SK-N-SH (cell line): ENCODE data around the gene CELF5. TPM values are rescaled to one million over a fixed set of nuclear protein-coding genes. Genes with fewer than 3 reads are reported as not detected.

Experiments
- CTCF ChIA-PET: fragments of 300-600, 350-600 bp; formaldehyde crosslinking; extraction: SDS; loops from one replicate; lab custom pipeline; 2021; lab: Yijun Ruan, JAX
- POLR2A ChIA-PET: fragments of 350-600 bp; sonication (Branson Sonifier 250); formaldehyde crosslinking; extraction: SDS; loops from one replicate; lab custom pipeline; 2020; ENCODE audit warnings: antibody characterized with exemption, inconsistent platforms; lab: Yijun Ruan, JAX
- DNase-seq: peaks from one replicate; pipeline ENCODE4 v3.0.0; 2012
- H2AFZ ChIP-seq: fragments of 200-600 bp; sonication (generic); 2 replicates; pipeline ENCODE4 v1.8.1; 2016; ENCODE audit warnings: antibody characterized with exemption, mild to moderate bottlenecking, low read depth
- H3F3A ChIP-seq: fragments of 200-600 bp; sonication (generic); replicated peaks from 2 replicates; pipeline ENCODE3; 2016; ENCODE audit warnings: antibody characterized with exemption, mild to moderate bottlenecking; ENCODE audit not compliant: insufficient read depth
- H3K27ac ChIP-seq, 2 experiments: fragments of 200-500 bp in 1 of 2; fragments of 200-600 bp in 1 of 2; sonication (Bioruptor generic) in 1 of 2; sonication (generic), shearing (Covaris generic) in 1 of 2; 2 replicates each; pipeline versions ENCODE4 v1.5.1 to v1.6.1; 2014 to 2016; ENCODE audit warnings: low read depth in 2 of 2, inconsistent platforms in 1 of 2, low read length in 1 of 2, mild to moderate bottlenecking in 1 of 2, mixed read lengths in 1 of 2
- H3K27me3 ChIP-seq: fragments of 200-600 bp; sonication (generic), shearing (Covaris generic); 2 replicates; pipeline ENCODE4 v1.6.1; 2016; ENCODE audit warnings: mixed run types; ENCODE audit not compliant: insufficient read depth
- H3K36me3 ChIP-seq, 2 experiments: fragments of 200-500 bp in 1 of 2; fragments of 200-600 bp in 1 of 2; sonication (Bioruptor generic) in 1 of 2; sonication (generic) in 1 of 2; replicated peaks in 1 of 2; 2 replicates each; pipeline versions ENCODE3 to v1.5.1; 2014 to 2016; ENCODE audit warnings: low read length in 1 of 2, mild to moderate bottlenecking in 1 of 2; ENCODE audit not compliant: insufficient read depth in 2 of 2, control insufficient read depth in 1 of 2
- H3K4me1 ChIP-seq, 2 experiments: fragments of 200-500 bp in 1 of 2; fragments of 200-600 bp in 1 of 2; sonication (Bioruptor generic) in 1 of 2; sonication (generic), shearing (Covaris generic) in 1 of 2; 2 replicates each; pipeline versions ENCODE4 v1.5.1 to v1.6.1; 2014 to 2016; ENCODE audit warnings: low read depth in 1 of 2, low read length in 1 of 2, mixed run types in 1 of 2; ENCODE audit not compliant: insufficient read depth in 2 of 2, control insufficient read depth in 1 of 2
- H3K4me2 ChIP-seq: fragments of 200-600 bp; sonication (generic), shearing (Covaris generic); 2 replicates; pipeline ENCODE4 v1.6.1; 2017; ENCODE audit warnings: mixed run types
- H3K4me3 ChIP-seq, 2 experiments: fragments of 200-500 bp in 1 of 2; fragments of 200-600 bp in 1 of 2; sonication (Bioruptor generic) in 1 of 2; sonication (generic), shearing (Covaris generic) in 1 of 2; 2 replicates each; pipeline versions ENCODE4 v1.5.1 to v1.8.1; 2014 to 2016; ENCODE audit warnings: low read depth in 2 of 2, inconsistent platforms in 1 of 2, low read length in 1 of 2, mild to moderate bottlenecking in 1 of 2, mixed read lengths in 1 of 2, moderate library complexity in 1 of 2
- H3K79me2 ChIP-seq: fragments of 200-600 bp; sonication (generic); 2 replicates; pipeline ENCODE4 v1.8.1; 2017; ENCODE audit warnings: mild to moderate bottlenecking; ENCODE audit not compliant: insufficient read depth
- H3K9ac ChIP-seq: fragments of 200-600 bp; sonication (generic); 2 replicates; pipeline ENCODE4 v1.6.1; 2017; ENCODE audit warnings: mixed run types
- H3K9me2 ChIP-seq: fragments of 200-600 bp; sonication (generic); 2 replicates; pipeline ENCODE4 v1.6.1; 2017; ENCODE audit warnings: mixed run types
- H3K9me3 ChIP-seq: fragments of 200-600 bp; sonication (generic); 2 replicates; pipeline ENCODE4 v1.6.1; 2017; ENCODE audit warnings: mixed run types, mild to moderate bottlenecking, moderate library complexity
- H4K20me1 ChIP-seq: fragments of 200-600 bp; sonication (generic); 2 replicates; pipeline ENCODE4 v1.6.1; 2017; ENCODE audit warnings: mild to moderate bottlenecking, mixed run types; ENCODE audit not compliant: insufficient read depth
- CHD2 ChIP-seq: fragments of 150-350 bp; IDR thresholded peaks from 2 replicates; pipeline ENCODE4 v1.6.1; 2018; ENCODE audit warnings: low read length; ENCODE audit not compliant: partially characterized antibody
- EZH2phosphoT487 ChIP-seq: fragments of 200-600 bp; sonication (generic); IDR thresholded peaks from 2 replicates; pipeline ENCODE4 v1.6.1; 2017; ENCODE audit warnings: low read depth, mixed run types, mild to moderate bottlenecking, antibody characterized with exemption, moderate library complexity, borderline replicate concordance
- FOSL2 ChIP-seq: IDR thresholded peaks from 2 replicates; pipeline ENCODE4 v1.4.0; 2012; ENCODE audit warnings: low read depth, mild to moderate bottlenecking, moderate library complexity, borderline replicate concordance
- FOXJ3 ChIP-seq: sonication (generic); formaldehyde crosslinking; IDR thresholded peaks from 2 replicates; pipeline ENCODE4 v1.5.1; 2020; ENCODE audit warnings: mild to moderate bottlenecking, missing genetic modification reagents
- FOXM1 ChIP-seq: IDR thresholded peaks from 2 replicates; pipeline ENCODE4 v1.4.0; 2012; ENCODE audit warnings: low read depth, mild to moderate bottlenecking
- GATA2 ChIP-seq: sonication (generic); formaldehyde crosslinking; IDR thresholded peaks from 2 replicates; pipeline ENCODE4 v1.5.0; 2020; ENCODE audit warnings: mild to moderate bottlenecking, missing genetic modification reagents
- JUND ChIP-seq: IDR thresholded peaks from 2 replicates; pipeline ENCODE4 v1.4.0; 2012
- MAX ChIP-seq: IDR thresholded peaks from 2 replicates; pipeline ENCODE4 v1.4.0; 2012; ENCODE audit warnings: low read depth
- MXI1 ChIP-seq: IDR thresholded peaks from 2 replicates; pipeline ENCODE4 v1.6.1; 2012; ENCODE audit warnings: mild to moderate bottlenecking, low read depth, low read length, improper control_type of control experiment
- NFIC ChIP-seq: IDR thresholded peaks from 2 replicates; pipeline ENCODE4 v1.4.0; 2012; ENCODE audit warnings: borderline replicate concordance
- NRF1 ChIP-seq: IDR thresholded peaks from 2 replicates; pipeline ENCODE4 v1.6.1; 2012; ENCODE audit warnings: low read depth, mild to moderate bottlenecking, low read length
- RAD21 ChIP-seq: IDR thresholded peaks from 2 replicates; pipeline ENCODE4 v1.6.1; 2012; ENCODE audit warnings: mild to moderate bottlenecking, low read length
- REST ChIP-seq: IDR thresholded peaks from 2 replicates; pipeline ENCODE4 v1.6.1; 2012; ENCODE audit warnings: mild to moderate bottlenecking, low read depth, low read length, moderate library complexity
- RFX5 ChIP-seq: IDR thresholded peaks from 2 replicates; pipeline ENCODE4 v1.6.1; 2012; ENCODE audit warnings: mild to moderate bottlenecking, improper control_type of control experiment, low read length
- RXRA ChIP-seq: IDR thresholded peaks from 2 replicates; pipeline ENCODE4 v1.4.0; 2012; ENCODE audit warnings: low read depth, mild to moderate bottlenecking, borderline replicate concordance
- SIN3A ChIP-seq: IDR thresholded peaks from 2 replicates; pipeline ENCODE4 v1.6.1; 2012; ENCODE audit warnings: low read depth, mild to moderate bottlenecking, low read length, moderate library complexity, borderline replicate concordance
- TEAD4 ChIP-seq: IDR thresholded peaks from 2 replicates; pipeline ENCODE4 v1.4.0; 2012; ENCODE audit warnings: mild to moderate bottlenecking, borderline replicate concordance; ENCODE audit not compliant: insufficient read depth
- USF2 ChIP-seq: fragments of 150-350 bp; IDR thresholded peaks from 2 replicates; pipeline ENCODE4 v1.6.1; 2017; ENCODE audit warnings: antibody characterized with exemption, low read length, low read depth, borderline replicate concordance
- YY1 ChIP-seq: IDR thresholded peaks from 2 replicates; pipeline ENCODE4 v1.4.0; 2012; ENCODE audit warnings: low read depth, mild to moderate bottlenecking
- WGBS: methylation state at CpG from one replicate; pipeline ENCODE4 v1.1.6; 2017; ENCODE audit warnings: low lambda C conversion rate; 5-methylcytosine and 5-hydroxymethylcytosine counted together
- polyA plus RNA-seq, 3 experiments: library from polyadenylated mRNA; depleted of rRNA; stranded (reverse); fragments of >200 nt; gene quantifications; 2 replicates each; pipeline ENCODE4 v1.2.3, GENCODE V29; 2012
- TF ChIP-seq, protein P1 (sequence below): fragments of 200-600 bp; sonication (generic); IDR thresholded peaks from 2 replicates; pipeline ENCODE4 v1.6.1; 2017; ENCODE audit warnings: antibody characterized with exemption, mild to moderate bottlenecking, moderate library complexity

CELF5 gene
- polyA plus RNA-seq, 1 of the 3 experiments (the other 2 are of a cell fraction), result 0.33 TPM

DNA sequence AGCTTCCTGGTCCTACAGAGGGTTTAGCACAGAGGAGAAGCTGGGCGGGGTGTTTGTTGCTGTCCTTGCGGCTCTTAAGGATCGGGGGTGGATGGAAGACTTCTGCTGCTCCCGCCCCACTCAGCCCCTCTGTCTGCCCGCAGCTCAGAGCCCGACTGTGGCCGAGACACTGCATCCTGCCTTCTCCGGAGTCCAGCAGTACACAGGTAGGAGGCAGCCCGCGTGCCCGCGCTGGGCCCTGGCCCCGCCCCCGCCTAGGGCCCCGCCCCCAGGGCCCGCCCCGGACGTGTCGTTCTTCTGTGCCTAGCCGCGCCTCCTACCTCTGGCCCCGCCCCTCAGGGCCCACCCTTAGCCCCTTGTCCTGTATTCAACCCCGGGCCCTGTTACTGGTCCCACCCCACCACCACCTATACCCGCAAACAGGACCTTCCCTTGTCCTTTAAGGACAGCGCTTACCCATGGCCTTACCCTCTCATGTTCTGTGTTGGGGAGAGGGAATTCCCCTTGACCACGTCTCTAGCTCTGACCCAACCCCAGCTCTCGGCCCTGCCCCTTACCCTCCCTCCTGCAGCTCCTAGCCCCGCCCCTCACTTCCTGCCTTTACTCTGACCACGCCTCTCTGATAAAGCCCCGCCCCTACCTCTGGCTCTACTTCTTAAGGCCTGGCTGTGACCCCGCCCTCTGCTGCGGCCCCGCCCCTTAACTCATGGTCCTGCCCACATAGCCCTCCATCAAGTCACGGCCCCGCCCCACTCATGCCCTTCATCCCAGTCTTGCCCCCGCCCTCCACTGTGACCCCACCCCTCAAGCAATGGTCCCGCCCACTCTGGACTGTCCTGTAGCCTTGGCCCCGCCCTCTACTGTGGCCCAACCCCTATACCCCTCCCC lies 60.5 kb downstream of the CELF5 start:
- CTCF ChIA-PET, result interaction anchor here (1.1 to 3.2 kb wide), 3 partner anchors 9 to 60 kb away, joined by 3 to 15 read pairs (median 4); partner anchors contain the start of gene CELF5
- TF ChIP-seq FOXJ3 (CRISPR knock-in tag), result no peak
- TF ChIP-seq TEAD4, result no peak
- TF ChIP-seq YY1, result no peak
- no peak for TF ChIP-seq JUND
- TF ChIP-seq MXI1, result no peak
- TF ChIP-seq SIN3A, result no peak
- no peak for TF ChIP-seq EZH2phosphoT487
- TF ChIP-seq NFIC, result no peak
- TF ChIP-seq, protein P1, sequence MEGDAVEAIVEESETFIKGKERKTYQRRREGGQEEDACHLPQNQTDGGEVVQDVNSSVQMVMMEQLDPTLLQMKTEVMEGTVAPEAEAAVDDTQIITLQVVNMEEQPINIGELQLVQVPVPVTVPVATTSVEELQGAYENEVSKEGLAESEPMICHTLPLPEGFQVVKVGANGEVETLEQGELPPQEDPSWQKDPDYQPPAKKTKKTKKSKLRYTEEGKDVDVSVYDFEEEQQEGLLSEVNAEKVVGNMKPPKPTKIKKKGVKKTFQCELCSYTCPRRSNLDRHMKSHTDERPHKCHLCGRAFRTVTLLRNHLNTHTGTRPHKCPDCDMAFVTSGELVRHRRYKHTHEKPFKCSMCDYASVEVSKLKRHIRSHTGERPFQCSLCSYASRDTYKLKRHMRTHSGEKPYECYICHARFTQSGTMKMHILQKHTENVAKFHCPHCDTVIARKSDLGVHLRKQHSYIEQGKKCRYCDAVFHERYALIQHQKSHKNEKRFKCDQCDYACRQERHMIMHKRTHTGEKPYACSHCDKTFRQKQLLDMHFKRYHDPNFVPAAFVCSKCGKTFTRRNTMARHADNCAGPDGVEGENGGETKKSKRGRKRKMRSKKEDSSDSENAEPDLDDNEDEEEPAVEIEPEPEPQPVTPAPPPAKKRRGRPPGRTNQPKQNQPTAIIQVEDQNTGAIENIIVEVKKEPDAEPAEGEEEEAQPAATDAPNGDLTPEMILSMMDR, result no peak
- TF ChIP-seq FOSL2, result no peak
- TF ChIP-seq REST, result no peak
- no peak for TF ChIP-seq GATA2 (CRISPR knock-in tag)
- TF ChIP-seq RXRA, result no peak
- no peak for TF ChIP-seq MAX
- no peak for TF ChIP-seq NRF1
- no peak for TF ChIP-seq RAD21
- TF ChIP-seq USF2, result no peak
- no peak for TF ChIP-seq FOXM1
- TF ChIP-seq RFX5, result no peak
- TF ChIP-seq CHD2, result no peak
- 78% methylated on average over 22 of the region's 38 CpGs for WGBS
- H3K9me2 ChIP-seq, result no peaks in the 10 kb centered on the region
- no peaks in the 10 kb centered on the region for H3K9me3 ChIP-seq
- H3F3A ChIP-seq, result no peaks in the 10 kb centered on the region
- H3K4me3 ChIP-seq, result no peak overlapping the region
- H3K4me1 ChIP-seq, result no peaks in the 10 kb centered on the region
- H3K27ac ChIP-seq, result no peak overlapping the region
- no peaks in the 10 kb centered on the region for H4K20me1 ChIP-seq
- H3K27me3 ChIP-seq, result no peaks in the 10 kb centered on the region; the same call in 1 of the 2 replicates
- no peaks in the 10 kb centered on the region for H3K79me2 ChIP-seq
- no peak overlapping the region for H2AFZ ChIP-seq
- peak; percentile 77 for DNase-seq
- H3K36me3 ChIP-seq, result no peaks in the 10 kb centered on the region
- no peak overlapping the region for H3K4me2 ChIP-seq
- POLR2A ChIA-PET, result no interaction called here
- no peak overlapping the region for H3K9ac ChIP-seq
